Upper lobe of right lung (tissue), 1 donor: ENCODE data around the gene HOXA13. TPM values are rescaled to one million over a fixed set of nuclear protein-coding genes. Genes with fewer than 3 reads are reported as not detected.

Experiments used
- ATAC-seq: fragments of 200-7000 bp; cut with Tn5 transposase; one replicate; pipeline ENCODE4 v1.9.1; 2020; ENCODE audit warnings: mild to moderate bottlenecking, moderate library complexity
- DNase-seq: peaks from one replicate; pipeline ENCODE4 v3.0.0-alpha.2; 2020
- H3K27ac ChIP-seq: fragments of 200-600 bp; one replicate; pipeline ENCODE4 v1.8.0; 2022
- H3K27me3 ChIP-seq: fragments of 200-600 bp; one replicate; pipeline ENCODE4 v1.8.0; 2022; ENCODE audit warnings: mild to moderate bottlenecking
- H3K36me3 ChIP-seq: fragments of 200-600 bp; one replicate; pipeline ENCODE4 v1.8.0; 2022
- H3K4me1 ChIP-seq: fragments of 200-600 bp; one replicate; pipeline ENCODE4 v1.8.0; 2022
- H3K4me3 ChIP-seq: fragments of 200-600 bp; one replicate; pipeline ENCODE4 v1.8.0; 2022; ENCODE audit warnings: mild to moderate bottlenecking
- H3K9me3 ChIP-seq: fragments of 200-600 bp; one replicate; pipeline ENCODE4 v1.8.0; 2022
- intact Hi-C: fragments of 100-400 bp; cut with DNase I; formaldehyde crosslinking; loops from one replicate; pipeline ENCODE4 v1.11.0; 2022
- total RNA-seq: library from RNA; stranded (reverse); fragmentation: NEBNext Ultra II Directional; extraction: Animal tissue kit (Norgen Biotek cat#: 25700); gene quantifications from one replicate; pipeline ENCODE4 v1.2.1, GENCODE V29; 2021
- TF ChIP-seq, protein P1 (sequence below): fragments of 200-600 bp; IDR thresholded peaks from one replicate; pipeline ENCODE4 v1.8.0; 2022; ENCODE audit warnings: antibody characterized with exemption
- donor health status: DM: no; HTN: yes; CAD: no; lungs with severe emphysema.

HOXA13 gene
- total RNA-seq, 1 donor from 2014 or later: not detected

DNA sequence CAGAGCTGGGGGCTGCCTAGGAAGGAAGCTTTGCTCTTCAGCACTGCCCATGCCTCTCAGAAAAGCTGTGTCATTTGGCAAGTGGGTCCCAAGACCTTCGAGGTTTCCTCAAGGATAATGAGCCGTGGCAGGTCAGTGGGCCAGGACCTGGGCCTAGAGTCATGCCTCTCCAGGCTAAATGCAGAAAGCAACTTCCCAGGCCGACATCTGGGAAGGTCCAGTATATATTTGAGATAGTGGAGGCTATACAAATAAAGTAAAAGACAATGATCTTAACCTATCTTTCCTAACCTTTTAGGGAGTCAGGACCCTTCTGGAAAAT lies 23.4 kb downstream of the HOXA13 start:
- intact Hi-C loops: no loop called here
- no peak for ATAC-seq
- Histone ChIP-seq H3K27me3 (peaks cover 100% of the 10 kb centered on the region), H3K4me3 (no peak overlapping the region), H3K36me3 (no peaks in the 10 kb centered on the region), H3K9me3 (no peaks in the 10 kb centered on the region), H3K4me1 (peaks cover 21% of the 10 kb centered on the region), H3K27ac (no peak overlapping the region)
- TF ChIP-seq, protein P1, sequence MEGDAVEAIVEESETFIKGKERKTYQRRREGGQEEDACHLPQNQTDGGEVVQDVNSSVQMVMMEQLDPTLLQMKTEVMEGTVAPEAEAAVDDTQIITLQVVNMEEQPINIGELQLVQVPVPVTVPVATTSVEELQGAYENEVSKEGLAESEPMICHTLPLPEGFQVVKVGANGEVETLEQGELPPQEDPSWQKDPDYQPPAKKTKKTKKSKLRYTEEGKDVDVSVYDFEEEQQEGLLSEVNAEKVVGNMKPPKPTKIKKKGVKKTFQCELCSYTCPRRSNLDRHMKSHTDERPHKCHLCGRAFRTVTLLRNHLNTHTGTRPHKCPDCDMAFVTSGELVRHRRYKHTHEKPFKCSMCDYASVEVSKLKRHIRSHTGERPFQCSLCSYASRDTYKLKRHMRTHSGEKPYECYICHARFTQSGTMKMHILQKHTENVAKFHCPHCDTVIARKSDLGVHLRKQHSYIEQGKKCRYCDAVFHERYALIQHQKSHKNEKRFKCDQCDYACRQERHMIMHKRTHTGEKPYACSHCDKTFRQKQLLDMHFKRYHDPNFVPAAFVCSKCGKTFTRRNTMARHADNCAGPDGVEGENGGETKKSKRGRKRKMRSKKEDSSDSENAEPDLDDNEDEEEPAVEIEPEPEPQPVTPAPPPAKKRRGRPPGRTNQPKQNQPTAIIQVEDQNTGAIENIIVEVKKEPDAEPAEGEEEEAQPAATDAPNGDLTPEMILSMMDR: no peak
- DNase-seq: no peak

DNA sequence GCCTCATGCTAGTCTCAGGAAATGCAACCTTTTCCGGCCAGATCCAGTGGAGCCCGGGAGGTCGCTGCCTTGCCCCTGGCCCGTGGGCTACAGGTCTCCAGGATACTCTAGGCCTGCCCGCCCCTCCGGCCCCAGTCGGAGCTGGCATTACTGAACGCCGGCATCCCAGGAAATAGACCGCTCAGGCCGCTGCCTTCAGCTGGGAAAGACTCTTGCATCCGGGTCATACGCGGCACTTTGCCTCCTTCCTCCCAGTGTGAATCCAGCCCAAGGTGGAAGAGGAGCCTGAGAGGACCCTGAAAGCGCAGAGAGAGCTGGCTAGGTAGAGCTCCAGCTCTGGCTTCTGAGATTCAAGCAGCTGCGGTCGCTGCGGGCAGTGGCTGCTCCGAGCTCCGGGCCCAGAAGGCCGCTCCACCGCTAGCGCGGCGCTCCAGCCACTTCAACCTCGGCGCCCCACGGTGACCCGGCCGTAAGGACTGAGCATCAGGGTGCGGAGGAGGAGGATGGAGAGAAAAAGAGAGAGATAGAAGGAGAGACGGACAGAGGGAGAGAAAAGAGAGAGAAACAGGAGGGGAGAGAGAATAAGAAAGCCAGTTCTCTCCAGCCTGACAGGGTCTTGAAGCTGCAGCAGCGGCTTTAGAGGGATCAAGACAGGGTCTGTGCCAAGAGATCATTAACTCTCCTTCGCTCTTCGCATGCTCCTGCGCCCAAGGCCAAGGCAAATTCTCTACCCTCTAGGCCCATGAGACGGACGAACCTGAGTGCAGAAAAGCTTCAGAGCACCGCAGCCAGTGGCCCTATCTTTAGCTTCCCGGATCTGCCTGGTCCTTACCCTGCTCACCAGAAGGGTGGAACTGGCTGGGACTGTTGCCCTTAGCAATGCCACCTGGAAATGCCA lies 24.0 kb downstream of the HOXA13 start:
- DNase-seq (peak; percentile 55), ATAC-seq (no peak)
- intact Hi-C loops: no loop called here
- Histone ChIP-seq H3K27me3 (peaks cover 100% of the 10 kb centered on the region), H3K36me3 (no peaks in the 10 kb centered on the region), H3K4me1 (peaks cover 21% of the 10 kb centered on the region), H3K4me3 (no peak overlapping the region), H3K9me3 (no peaks in the 10 kb centered on the region), H3K27ac (no peak overlapping the region)
- TF ChIP-seq, protein P1: no peak

DNA sequence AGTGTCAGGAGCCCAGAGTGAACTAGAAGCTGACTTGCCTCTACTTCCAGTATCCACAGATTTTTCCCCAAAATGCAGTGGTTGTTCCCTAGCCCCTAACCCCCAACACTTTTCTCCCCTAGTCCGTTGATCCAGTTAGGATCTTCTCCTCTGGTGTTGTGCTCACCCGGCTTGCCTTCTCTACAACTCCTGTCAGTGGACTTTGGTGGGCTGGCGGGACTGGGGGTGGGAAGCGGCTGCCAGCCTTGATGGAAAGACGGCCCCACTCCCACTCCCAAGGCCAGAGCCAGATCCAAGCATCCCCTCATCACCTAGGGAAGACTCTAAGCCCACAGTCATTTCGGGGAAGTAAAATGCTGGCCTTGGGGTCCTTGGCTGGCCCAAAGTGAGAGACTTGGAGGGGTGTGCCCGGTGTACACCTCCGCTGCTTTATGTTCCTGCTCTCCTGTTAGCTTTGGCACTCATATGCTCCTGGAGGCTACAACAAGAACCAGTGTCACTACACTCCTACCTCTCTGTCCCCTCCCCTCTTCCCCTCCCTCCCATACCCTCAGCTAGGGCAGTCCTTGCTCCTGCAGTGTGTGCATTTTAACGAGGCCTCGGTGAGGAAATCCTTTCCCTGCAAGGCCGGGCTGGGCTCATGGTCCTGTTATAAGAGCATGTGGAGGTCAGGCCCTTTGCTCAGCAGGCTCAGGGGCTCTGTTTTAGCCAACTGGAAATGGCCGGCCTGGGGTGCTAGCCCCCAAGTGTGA lies 24.8 kb downstream of the HOXA13 start:
- ATAC-seq (no peak), DNase-seq (peak; percentile 52)
- Histone ChIP-seq H3K27me3 (peaks cover 100% of the 10 kb centered on the region), H3K4me1 (peaks cover 21% of the 10 kb centered on the region), H3K27ac (no peak overlapping the region), H3K9me3 (no peaks in the 10 kb centered on the region), H3K4me3 (no peak overlapping the region), H3K36me3 (no peaks in the 10 kb centered on the region)
- intact Hi-C loops: no loop called here
- TF ChIP-seq, protein P1: no peak

DNA sequence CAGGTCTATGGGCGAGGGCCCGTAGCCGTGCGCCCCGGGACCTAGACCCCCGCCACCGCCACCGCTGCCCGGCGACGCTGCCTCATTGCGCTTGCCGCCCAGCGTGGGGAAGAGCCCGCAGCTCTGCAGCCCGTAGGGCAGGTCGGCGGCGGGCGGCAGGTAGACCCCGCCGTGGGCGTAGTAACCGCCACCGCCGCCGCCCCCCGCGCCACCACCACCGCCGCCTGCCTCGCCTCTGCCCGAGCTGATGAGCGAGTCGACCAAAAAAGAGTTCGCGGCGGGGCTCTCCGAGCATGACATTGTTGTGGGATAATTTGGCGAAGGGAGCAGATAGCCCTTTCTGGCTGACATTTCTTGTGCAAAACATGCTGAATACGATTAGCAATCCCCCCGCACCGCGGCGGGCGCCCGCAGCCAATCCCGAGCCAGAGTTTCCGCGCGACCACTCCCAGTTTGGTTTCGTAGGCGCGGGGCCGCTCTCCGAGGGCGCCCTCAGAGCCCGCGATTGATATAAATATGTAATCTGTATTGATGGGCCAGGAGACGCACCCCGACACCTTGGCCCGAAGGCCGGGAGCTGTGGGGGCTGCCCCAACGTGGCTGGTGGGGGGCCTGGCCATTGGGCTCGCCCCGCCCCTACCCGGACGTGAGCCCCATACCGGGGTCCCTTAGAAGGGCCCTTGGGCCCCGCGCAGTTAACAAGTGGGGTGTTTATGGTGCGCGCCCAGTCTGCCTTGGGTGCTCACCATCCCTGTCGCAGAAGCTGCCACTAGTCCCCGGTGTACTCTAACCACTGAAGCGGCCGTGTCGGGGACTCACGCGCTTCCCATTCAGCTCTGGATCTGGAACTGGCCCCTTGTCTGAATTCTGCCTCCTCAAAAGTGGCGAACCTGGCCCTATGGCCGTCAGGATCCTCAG lies 25.7 kb downstream of the HOXA13 start, which contains the start of gene HOXA10:
HOXA10 (minus strand) TSS at position 365 of the 918 bp plus-strand sequence; CDS start at position 351, 14 bp downstream.
- TF ChIP-seq, protein P1: no peak
- intact Hi-C loops: no loop called here
- H3K4me1 ChIP-seq: peaks cover 27% of the 10 kb centered on the region
- H3K27ac ChIP-seq: peak within 1 kb of the TSS; percentile 51
- H3K27me3 ChIP-seq: peaks cover 100% of the 10 kb centered on the region
- H3K36me3 ChIP-seq: no peaks in the 10 kb centered on the region
- peak within 1 kb of the TSS; percentile 45 for H3K4me3 ChIP-seq
- ATAC-seq: peak; percentile 8
- H3K9me3 ChIP-seq: no peaks in the 10 kb centered on the region
- peak; percentile 56 for DNase-seq

DNA sequence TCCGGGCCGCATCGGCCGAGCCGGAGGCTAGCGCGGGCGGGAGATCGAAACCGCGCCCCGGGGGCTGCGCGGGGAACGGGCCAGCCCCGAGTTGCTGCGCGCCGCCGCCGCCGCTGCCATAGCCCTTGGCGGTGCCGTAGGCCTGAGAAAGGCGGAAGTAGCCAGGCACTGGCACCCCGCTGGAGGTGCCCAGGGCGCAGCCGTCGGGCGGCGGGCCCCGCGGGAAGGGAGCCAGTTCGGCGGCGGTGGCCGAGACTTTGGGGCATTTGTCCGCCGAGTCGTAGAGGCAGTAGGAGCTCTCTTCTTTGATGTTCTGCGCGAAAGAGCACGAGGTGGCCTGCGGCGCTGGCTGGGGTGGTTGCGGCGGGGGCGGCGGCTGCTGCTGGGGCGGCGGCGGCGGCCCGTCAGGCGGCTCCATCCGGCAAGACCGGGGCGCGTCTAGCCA lies 26.4 kb downstream of the HOXA13 start:
- peak overlapping the region; percentile 45 for H3K4me3 ChIP-seq
- ATAC-seq (peak; percentile 79), DNase-seq (peak; percentile 76)
- intact Hi-C loops: no loop called here
- no peaks in the 10 kb centered on the region for H3K36me3 ChIP-seq
- TF ChIP-seq, protein P1: no peak
- H3K4me1 ChIP-seq: peaks cover 27% of the 10 kb centered on the region
- H3K27ac ChIP-seq: no peak overlapping the region
- H3K9me3 ChIP-seq: no peaks in the 10 kb centered on the region
- peaks cover 100% of the 10 kb centered on the region for H3K27me3 ChIP-seq
